Calu3 (cell line): Measurements from ENCODE around the gene TRPV5. TPM values are rescaled to one million over a fixed set of nuclear protein-coding genes. Genes with fewer than 3 reads are reported as not detected.

ENCODE experiments used
- BruUV-seq: library from RNA; stranded (reverse); fragments of 400-500 nt; replicated peaks from 2 replicates; lab custom pipeline; 2021; lab: Mats Ljungman, UMichigan
- CTCF ChIA-PET: fragments of 300-600 bp; sonication (Branson Sonifier 250); formaldehyde crosslinking; loops from one replicate; lab custom pipeline; 2022; ENCODE audit warnings: antibody characterized with exemption; lab: Charles Lee
- DNase-seq: peaks from one replicate; pipeline ENCODE4 v3.0.0; 2022
- H3K27ac Mint-ChIP-seq: one replicate; pipeline ENCODE4 v1.8.0; 2022; ENCODE audit warnings: mixed read lengths; ENCODE audit not compliant: unreplicated experiment
- H3K27me3 Mint-ChIP-seq: one replicate; pipeline ENCODE4 v1.8.0; 2022; ENCODE audit warnings: mixed read lengths; ENCODE audit not compliant: unreplicated experiment
- H3K36me3 Mint-ChIP-seq: one replicate; pipeline ENCODE4 v1.8.0; 2022; ENCODE audit warnings: mild to moderate bottlenecking, moderate library complexity, mixed read lengths; ENCODE audit not compliant: insufficient read depth, unreplicated experiment
- H3K4me1 Mint-ChIP-seq: one replicate; pipeline ENCODE4 v1.8.0; 2022; ENCODE audit warnings: mild to moderate bottlenecking, low read depth, mixed read lengths; ENCODE audit not compliant: unreplicated experiment
- H3K4me3 Mint-ChIP-seq: one replicate; pipeline ENCODE4 v1.8.0; 2022; ENCODE audit warnings: mild to moderate bottlenecking, low read depth, moderate library complexity, mixed read lengths; ENCODE audit not compliant: unreplicated experiment
- H3K9me3 Mint-ChIP-seq: one replicate; pipeline ENCODE4 v1.8.0; 2022; ENCODE audit warnings: low read depth, mixed read lengths; ENCODE audit not compliant: unreplicated experiment
- intact Hi-C: fragments of 100-400 bp; cut with micrococcal nuclease; formaldehyde crosslinking; loops from one replicate; pipeline ENCODE4 v1.10.0; 2022; ENCODE audit not compliant: unreplicated experiment
- total RNA-seq: library from RNA; stranded (reverse); gene quantifications from 2 replicates; pipeline ENCODE4 v1.2.3, GENCODE V29; 2022
- TF ChIP-seq, protein P1 (sequence below): fragments of 200-600 bp; IDR thresholded peaks from one replicate; pipeline ENCODE4 v1.8.0; 2022; ENCODE audit warnings: antibody characterized with exemption; ENCODE audit not compliant: unreplicated experiment

The TRPV5 gene
- total RNA-seq, 1 experiment from 2014 or later: not detected

DNA sequence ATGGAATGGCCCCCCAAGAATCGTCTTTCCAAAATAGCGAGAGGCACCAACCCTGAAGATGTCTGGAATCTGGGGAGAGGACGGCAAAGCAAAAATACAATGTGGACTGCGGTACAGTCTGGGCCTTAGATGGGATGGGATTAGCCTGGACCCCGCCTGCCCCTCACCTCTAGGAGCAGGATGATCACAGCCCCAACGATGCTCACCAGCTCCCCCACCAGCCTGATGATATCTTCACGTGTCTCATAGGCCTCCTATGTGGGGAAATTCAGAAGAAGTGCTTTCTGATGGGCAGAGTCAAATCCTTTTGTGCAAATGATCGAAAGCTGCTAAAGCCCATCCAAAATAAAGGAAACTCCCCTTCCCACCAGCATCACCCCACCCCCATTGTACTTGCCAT, 18.2 kb downstream of the TRPV5 start:
- Mint-ChIP-seq H3K4me1 (peaks cover 35% of the 10 kb centered on the region), H3K27ac (no peak overlapping the region), H3K9me3 (no peaks in the 10 kb centered on the region), H3K4me3 (no peak overlapping the region), H3K36me3 (no peaks in the 10 kb centered on the region), H3K27me3 (peaks cover 28% of the 10 kb centered on the region)
- CTCF ChIA-PET: no interaction called here
- intact Hi-C loops: no loop called here
- no peak for DNase-seq
- TF ChIP-seq, protein P1, sequence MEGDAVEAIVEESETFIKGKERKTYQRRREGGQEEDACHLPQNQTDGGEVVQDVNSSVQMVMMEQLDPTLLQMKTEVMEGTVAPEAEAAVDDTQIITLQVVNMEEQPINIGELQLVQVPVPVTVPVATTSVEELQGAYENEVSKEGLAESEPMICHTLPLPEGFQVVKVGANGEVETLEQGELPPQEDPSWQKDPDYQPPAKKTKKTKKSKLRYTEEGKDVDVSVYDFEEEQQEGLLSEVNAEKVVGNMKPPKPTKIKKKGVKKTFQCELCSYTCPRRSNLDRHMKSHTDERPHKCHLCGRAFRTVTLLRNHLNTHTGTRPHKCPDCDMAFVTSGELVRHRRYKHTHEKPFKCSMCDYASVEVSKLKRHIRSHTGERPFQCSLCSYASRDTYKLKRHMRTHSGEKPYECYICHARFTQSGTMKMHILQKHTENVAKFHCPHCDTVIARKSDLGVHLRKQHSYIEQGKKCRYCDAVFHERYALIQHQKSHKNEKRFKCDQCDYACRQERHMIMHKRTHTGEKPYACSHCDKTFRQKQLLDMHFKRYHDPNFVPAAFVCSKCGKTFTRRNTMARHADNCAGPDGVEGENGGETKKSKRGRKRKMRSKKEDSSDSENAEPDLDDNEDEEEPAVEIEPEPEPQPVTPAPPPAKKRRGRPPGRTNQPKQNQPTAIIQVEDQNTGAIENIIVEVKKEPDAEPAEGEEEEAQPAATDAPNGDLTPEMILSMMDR: no peak
- no TSS peak for BruUV-seq

DNA sequence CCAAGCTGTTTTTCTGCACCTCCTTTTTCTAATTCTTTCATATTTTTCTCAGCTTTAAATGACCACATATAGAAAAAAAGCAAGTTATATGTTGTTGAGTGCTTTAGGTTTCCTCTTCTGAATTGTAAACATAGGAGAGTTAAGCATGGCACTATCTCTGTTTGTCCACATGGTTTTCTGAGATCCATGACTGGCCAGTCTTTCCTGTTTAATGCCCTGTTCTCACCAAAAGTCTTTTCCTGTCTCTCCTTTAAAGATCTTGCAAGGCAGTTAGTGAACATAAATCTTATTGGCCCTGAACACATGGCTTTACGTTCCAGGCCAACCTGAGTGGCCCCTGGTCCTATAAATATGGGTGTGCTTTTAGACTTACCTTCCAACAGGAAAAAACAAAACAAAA, 19.4 kb downstream of the TRPV5 start:
- Mint-ChIP-seq H3K4me1 (peaks cover 47% of the 10 kb centered on the region), H3K9me3 (no peaks in the 10 kb centered on the region), H3K27ac (no peak overlapping the region), H3K27me3 (peaks cover 19% of the 10 kb centered on the region), H3K36me3 (peaks cover 5% of the 10 kb centered on the region), H3K4me3 (no peak overlapping the region)
- CTCF ChIA-PET: interaction anchor here (0.8 kb wide), 1 partner anchor 19 kb away, joined by 3 read pairs; the partner anchor contains the start of gene TRPV5
- intact Hi-C loops: no loop called here
- no TSS peak for BruUV-seq
- TF ChIP-seq, protein P1: no peak
- no peak for DNase-seq

DNA sequence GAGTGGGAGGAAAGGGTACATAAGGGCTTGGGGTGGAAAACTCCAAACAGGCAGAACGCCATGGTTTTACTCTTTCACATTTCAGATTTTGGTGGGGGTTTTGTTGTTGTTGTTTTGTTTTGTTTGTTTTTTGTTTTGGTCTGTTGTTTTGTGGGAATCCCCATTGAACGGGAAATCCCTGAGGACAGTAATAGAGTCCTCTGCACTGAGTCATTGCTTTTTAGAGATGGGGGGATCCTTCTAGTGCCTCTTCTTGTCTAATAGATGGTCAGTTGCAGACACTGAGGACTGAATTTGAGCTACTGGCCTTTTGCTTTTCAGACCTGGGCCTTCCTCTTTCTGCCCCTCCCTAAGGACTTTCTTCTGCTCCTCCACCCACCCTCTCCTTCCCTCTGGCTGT, 20.0 kb downstream of the TRPV5 start:
- no TSS peak for BruUV-seq
- CTCF ChIA-PET: interaction anchor here (0.8 kb wide), 1 partner anchor 20 kb away, joined by 3 read pairs; the partner anchor contains the start of gene TRPV5

DNA sequence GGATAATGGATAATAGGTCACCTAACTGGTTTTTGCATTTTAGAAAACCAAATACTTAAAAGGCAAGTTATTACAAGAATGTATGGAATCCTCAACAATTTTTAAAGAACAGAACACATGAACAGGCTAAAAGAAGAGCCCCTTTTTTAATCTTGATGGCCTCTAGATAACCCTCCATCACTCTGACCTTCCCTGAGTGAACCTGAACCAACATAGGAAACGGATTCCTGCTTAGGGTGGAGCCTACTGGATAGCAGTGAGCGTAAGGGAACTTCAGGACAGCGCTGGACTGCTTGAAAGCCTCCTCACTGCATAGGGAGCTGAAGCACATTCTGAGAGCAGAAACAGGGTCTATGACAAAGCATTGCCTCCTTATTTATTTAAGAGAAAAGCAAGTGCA, 20.5 kb downstream of the TRPV5 start:
- no TSS peak for BruUV-seq
- TF ChIP-seq, protein P1: no peak
- CTCF ChIA-PET: no interaction called here
- Mint-ChIP-seq H3K27me3 (peaks cover 8% of the 10 kb centered on the region), H3K27ac (no peak overlapping the region), H3K4me1 (peaks cover 56% of the 10 kb centered on the region), H3K9me3 (no peaks in the 10 kb centered on the region), H3K4me3 (no peak overlapping the region), H3K36me3 (peaks cover 6% of the 10 kb centered on the region)
- intact Hi-C loops: no loop called here
- DNase-seq: no peak

More for the DNA sequence above, 20.0 kb downstream of the TRPV5 start:
- Mint-ChIP-seq H3K4me1 (peaks cover 52% of the 10 kb centered on the region), H3K27ac (no peak overlapping the region), H3K9me3 (no peaks in the 10 kb centered on the region), H3K27me3 (peaks cover 14% of the 10 kb centered on the region), H3K36me3 (peaks cover 6% of the 10 kb centered on the region), H3K4me3 (no peak overlapping the region)
- no peak for DNase-seq
- intact Hi-C loops: no loop called here
- TF ChIP-seq, protein P1: no peak
